Ishikawa (cell line): ENCODE results near the gene R3HDM2.

ENCODE experiments used
- CEBPB ChIP-seq: IDR thresholded peaks from 2 replicates; pipeline ENCODE4 v1.6.1; 2012
- CREB1 ChIP-seq: IDR thresholded peaks from 2 replicates; pipeline ENCODE4 v1.6.1; 2012; ENCODE audit warnings: low read depth
- EP300 ChIP-seq: IDR thresholded peaks from 2 replicates; pipeline ENCODE4 v1.6.1; 2012; ENCODE audit warnings: borderline replicate concordance
- NFIC ChIP-seq: IDR thresholded peaks from 2 replicates; pipeline ENCODE4 v1.6.1; 2012
- RAD21 ChIP-seq: IDR thresholded peaks from 2 replicates; pipeline ENCODE4 v1.6.1; 2012; ENCODE audit warnings: low read depth
- TAF1 ChIP-seq: IDR thresholded peaks from 2 replicates; pipeline ENCODE4 v1.6.1; 2012; ENCODE audit warnings: low read depth, mild to moderate bottlenecking
- TEAD4 ChIP-seq: IDR thresholded peaks from 2 replicates; pipeline ENCODE4 v1.6.1; 2012
- YY1 ChIP-seq: IDR thresholded peaks from 2 replicates; pipeline ENCODE4 v1.6.1; 2012; ENCODE audit warnings: low read depth
- TF ChIP-seq, protein P1 (sequence below): IDR thresholded peaks from 2 replicates; pipeline ENCODE4 v1.6.1; 2012
- TF ChIP-seq, protein P2 (sequence below): IDR thresholded peaks from 2 replicates; pipeline ENCODE4 v1.6.1; 2012
- TF ChIP-seq, protein P3 (sequence below): IDR thresholded peaks from 2 replicates; pipeline ENCODE4 v1.6.1; 2012; ENCODE audit warnings: low read depth, mild to moderate bottlenecking

DNA sequence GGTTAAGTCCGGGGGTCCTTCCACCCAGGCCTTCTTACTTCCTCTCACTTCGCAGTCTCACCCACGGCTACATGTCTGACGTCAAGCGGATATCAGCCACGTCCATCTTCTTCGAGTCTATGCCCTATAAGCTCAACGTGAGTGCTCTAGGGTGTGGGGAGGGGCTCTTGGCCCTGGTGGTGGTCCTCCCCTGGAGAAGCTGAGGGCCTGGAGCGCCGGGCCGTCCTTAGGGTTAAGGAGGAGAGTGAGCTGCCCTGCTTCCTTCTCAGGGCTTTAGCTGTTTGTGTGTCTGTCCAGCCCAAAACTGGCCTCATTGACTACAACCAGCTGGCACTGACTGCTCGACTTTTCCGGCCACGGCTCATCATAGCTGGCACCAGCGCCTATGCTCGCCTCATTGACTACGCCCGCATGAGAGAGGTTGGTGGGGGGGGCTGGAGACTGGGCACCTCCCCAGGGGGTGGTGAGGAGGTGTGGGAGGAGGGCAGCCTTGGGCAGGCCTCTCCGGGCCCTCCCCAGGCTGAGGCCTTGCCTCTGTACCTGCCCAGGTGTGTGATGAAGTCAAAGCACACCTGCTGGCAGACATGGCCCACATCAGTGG lies 198.6 kb downstream of the R3HDM2 start:
- TF ChIP-seq EP300: 0 out of 2 replicates have a peak, but pooled peaks have one; percentile 10
- TF ChIP-seq, protein P1, sequence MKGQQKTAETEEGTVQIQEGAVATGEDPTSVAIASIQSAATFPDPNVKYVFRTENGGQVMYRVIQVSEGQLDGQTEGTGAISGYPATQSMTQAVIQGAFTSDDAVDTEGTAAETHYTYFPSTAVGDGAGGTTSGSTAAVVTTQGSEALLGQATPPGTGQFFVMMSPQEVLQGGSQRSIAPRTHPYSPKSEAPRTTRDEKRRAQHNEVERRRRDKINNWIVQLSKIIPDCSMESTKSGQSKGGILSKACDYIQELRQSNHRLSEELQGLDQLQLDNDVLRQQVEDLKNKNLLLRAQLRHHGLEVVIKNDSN: no peak
- TF ChIP-seq, protein P2, sequence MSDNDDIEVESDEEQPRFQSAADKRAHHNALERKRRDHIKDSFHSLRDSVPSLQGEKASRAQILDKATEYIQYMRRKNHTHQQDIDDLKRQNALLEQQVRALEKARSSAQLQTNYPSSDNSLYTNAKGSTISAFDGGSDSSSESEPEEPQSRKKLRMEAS: 0 out of 2 replicates have a peak, but pooled peaks have one; percentile 31
- TF ChIP-seq TEAD4: no peak
- no peak for TF ChIP-seq YY1
- TF ChIP-seq CEBPB: no peak
- TF ChIP-seq RAD21: no peak
- no peak for TF ChIP-seq CREB1
- TF ChIP-seq, protein P3, sequence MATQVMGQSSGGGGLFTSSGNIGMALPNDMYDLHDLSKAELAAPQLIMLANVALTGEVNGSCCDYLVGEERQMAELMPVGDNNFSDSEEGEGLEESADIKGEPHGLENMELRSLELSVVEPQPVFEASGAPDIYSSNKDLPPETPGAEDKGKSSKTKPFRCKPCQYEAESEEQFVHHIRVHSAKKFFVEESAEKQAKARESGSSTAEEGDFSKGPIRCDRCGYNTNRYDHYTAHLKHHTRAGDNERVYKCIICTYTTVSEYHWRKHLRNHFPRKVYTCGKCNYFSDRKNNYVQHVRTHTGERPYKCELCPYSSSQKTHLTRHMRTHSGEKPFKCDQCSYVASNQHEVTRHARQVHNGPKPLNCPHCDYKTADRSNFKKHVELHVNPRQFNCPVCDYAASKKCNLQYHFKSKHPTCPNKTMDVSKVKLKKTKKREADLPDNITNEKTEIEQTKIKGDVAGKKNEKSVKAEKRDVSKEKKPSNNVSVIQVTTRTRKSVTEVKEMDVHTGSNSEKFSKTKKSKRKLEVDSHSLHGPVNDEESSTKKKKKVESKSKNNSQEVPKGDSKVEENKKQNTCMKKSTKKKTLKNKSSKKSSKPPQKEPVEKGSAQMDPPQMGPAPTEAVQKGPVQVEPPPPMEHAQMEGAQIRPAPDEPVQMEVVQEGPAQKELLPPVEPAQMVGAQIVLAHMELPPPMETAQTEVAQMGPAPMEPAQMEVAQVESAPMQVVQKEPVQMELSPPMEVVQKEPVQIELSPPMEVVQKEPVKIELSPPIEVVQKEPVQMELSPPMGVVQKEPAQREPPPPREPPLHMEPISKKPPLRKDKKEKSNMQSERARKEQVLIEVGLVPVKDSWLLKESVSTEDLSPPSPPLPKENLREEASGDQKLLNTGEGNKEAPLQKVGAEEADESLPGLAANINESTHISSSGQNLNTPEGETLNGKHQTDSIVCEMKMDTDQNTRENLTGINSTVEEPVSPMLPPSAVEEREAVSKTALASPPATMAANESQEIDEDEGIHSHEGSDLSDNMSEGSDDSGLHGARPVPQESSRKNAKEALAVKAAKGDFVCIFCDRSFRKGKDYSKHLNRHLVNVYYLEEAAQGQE: no peak
- no peak for TF ChIP-seq NFIC
- no peak for TF ChIP-seq TAF1
